GM21390 (cell line): ENCODE measurements around the gene PSMB3.

Experiments
- ATAC-seq: cut with Tn5 transposase; IDR thresholded peaks from one replicate; pipeline ENCODE4 v1.9.1; 2021; ENCODE audit not compliant: unreplicated experiment

The PSMB3 gene

DNA sequence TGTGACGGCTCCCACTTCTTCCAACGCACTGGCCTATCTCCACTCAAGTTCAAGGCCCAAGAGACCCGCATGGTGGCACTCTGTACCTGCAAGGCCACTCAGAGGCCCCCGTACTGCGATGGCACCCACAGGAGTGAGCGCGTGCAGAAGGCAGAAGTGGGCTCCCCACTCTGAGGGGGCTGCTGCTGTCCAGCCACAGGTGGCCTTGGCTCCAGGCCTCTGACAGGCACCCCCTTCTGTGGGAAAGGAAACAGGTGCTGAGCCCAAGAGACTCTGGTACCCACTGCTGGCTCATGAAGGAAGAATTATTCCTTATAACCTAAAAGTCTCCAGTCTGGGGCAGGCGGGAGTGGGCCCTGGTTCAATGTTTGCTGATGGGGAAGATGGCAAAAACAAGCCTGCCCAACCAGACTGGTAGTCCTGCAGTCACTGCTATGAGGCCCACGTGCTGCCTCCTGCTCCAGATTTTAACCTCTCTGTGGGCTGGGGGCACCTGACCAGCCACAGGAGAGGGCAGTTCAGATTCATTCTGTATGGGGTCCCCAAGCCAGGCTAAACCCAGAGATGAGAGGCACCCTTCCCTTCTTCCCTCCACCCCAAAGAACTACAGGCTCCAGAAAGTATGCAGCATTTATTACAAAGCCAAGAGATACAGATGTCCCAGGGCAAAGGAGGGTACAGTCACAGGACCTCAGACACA, 19.1 kb upstream of the PSMB3 start:
- ATAC-seq: no peak

DNA sequence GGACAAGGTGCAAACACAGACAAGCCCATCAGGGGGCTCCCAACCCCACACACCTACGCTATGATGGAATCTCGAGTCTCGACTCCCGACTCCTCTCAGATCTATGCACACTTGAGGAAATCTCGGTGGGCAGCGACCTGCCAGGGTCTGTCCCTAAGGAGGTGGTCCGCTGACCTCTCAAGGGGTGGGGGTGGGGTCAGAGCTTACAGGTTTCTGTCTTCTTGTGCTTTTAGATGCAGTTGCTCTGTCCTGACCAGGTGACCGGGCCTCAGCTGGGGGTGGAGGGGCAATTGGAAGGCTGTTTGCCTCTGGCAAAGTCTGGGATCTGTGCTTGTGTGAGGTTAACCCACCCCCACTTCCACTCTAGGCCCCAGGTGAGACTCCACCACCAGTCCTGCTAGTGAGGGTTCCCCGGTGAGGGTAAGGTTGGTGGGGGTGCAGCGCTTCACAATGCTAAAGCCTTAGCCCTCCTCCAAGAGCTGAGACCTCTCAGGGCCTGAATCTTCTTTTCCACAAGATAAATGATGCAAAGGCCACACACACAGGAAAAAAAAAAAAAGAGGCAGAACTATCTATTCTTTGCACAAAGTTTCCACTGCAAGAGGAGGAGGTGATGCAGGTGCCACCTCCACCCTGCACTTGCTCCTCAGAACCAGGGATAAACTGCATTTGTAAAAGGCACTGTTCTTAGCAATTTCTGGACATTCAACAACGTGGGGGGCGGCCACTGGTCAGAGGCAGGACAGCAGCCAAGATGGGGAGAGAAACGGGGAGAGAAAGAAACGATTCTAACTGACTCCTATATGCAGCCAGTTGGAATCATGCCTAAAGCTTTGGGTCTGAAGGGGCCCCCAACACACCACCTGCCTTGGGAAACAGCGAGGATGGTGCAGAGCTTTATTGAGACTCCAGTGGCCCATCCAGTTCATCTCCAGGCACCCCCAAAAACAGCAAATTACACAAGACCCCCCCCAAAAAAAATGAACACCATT, 18.3 kb upstream of the PSMB3 start:
- no peak for ATAC-seq

DNA sequence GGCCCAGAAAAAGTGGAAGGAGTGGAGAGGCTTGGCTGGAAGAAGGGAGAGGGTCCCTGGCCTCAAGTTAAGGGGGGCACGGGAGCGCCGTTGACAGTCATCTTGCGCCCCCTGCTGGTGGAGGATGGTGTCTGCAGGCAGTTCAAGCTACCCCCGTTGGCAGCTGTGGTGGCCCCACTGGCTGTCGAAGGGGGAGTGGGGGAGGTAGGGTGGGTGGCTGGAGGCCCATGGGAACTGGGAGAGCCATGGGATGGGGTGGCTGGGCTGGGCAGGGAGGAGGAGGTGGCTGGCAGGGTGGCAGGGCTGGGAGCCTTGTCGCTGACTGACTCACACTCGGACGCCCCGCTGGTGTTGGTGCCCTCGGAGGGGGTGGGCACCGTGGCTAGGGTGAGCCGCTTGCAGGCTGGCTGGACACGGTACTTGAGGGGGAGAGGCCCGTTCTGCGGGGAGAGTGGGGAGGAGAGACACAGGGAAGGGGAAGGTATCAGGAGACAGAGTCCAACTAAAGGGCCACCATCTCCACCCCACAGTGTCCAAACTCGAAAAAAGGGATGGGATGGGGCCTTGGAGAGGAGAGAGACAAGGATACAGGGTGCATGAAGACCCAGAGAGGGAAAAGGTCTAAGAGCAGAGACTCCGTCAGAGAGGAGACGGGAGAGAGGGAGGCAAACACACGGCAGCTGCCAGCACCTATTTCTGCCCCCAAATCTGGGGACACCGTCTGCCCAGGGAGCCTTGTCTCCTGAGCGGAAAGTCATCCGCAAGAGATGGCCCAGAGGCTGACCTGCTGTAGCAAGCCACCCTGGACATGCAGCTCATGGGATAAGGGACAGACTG, 17.2 kb upstream of the PSMB3 start:
- no peak for ATAC-seq

DNA sequence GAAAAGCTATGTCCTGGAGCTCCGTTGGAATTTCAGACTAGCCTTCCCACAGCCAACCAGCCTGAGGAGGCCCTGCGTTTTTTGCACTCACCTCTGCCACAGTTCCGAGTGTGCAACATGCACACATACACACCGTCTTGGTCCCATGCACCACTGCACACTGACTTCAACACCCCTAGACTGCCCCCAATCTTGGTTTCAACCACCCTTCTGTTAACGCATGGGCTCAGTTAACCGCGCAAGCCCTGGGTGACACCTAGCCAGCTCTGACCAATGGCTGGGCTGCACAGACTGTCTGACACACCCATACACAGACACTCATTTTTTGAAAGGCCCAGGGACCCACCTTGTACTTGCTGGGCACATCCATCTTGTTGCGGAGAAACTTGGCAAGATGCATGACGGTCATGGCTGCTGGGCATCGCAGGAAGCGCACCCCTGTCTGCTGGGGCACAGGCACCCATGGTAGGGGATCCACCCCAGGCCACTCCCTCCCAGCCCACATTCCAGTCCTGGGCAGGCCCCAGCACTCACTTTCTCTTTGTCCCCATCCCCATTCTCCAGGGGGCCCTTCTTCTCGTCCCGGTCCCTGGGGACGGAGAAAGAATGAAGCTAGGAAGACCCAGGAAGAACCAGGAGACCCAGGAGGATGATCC, 14.4 kb upstream of the PSMB3 start:
- no peak for ATAC-seq

DNA sequence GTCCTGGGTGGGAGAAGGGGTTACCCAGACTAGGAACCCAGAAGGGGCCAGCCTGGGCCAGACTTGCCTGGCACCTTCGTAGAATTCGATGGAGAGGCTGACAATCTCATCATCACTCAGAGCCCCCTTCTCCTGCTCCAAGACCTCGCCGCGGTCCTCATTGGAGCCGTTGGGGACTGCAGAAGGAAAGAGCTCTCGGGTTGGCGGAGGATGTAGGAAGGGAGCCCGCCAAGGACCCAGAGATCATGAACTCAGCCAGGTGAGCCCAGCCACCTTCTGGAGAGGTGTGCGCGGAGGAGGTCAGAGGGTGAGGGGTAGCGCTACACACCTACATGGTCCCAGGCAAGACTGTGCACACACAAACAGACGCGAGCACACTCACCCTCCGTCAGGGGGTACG, 13.9 kb upstream of the PSMB3 start:
- ATAC-seq: no peak

DNA sequence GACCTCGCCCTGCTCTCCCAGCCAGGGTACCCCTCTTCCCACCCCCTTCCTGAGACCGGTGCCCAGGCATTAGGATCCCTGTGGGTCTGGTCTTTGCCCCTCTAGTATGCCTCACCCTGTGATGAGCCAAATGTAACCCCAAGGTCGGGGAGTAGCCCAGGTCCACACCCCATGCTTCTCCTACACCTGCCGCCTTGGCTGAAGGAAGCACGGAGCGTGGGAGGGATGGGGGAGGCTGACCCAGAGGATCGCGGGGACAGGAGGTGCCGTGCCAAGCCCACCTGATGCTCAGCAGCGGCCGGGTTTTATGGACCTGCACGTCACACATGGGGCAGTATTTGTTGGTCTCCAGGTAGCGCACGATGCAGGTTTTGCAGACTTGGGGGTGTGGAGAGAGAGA, 13.2 kb upstream of the PSMB3 start:
- no peak for ATAC-seq

DNA sequence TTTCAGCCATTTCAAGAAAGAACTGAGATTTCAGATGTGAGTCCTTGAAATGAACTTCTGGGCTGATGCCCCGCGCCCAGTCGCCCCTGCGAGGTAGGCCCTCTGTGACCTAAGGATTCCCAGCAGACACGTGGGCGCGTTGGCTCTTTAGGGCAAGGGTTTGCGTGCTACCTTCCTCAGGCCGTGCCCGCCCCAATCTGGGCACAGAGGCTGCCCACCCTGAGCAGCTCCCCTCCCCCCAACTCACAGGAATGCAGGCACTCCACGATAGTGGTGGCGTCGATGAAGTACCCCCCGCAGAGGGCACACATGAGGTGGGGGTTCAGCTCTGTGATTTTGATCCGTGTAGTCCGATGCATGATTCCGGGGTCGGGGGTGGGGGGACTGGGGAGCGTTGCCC, 12.5 kb upstream of the PSMB3 start:
- ATAC-seq: no peak

DNA sequence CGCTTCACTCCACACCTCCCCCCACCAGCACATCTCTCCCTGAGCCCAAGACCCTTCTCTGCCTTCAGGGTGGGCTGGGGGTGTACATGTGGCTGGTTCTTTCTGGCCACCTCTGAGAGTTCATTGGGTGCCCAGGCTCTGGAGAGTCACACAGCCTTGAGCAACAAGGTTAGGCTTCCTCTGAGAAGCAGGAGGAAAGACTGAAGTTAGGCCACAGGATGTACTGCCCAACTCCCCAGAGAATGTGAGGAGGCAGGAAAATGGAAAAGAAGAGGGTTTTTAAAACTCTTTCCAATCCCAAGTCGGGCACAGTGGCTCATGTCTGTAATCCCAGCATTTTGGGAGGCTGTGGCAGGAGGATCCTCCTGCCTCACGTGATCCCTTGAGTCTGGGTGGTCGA, 11.7 kb upstream of the PSMB3 start:
- ATAC-seq: no peak

DNA sequence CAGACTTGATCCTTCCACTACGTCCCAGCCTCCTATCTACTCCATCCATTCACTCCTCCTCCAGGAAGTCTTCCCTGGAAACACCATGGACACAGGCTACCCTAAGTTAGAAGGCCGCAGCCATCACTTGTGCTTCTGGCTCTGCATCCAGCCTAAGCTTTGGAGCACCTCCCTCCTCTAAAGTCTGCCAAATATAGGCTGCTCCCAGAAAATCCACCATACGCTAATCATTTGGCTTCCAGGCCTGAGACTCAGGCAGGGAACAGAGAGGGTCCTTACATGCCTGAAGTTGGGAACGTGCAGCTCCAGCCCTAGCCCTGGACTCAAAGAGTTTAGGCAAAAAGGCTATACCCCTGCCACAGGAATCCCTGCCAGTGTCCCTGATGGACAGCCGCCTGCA, 11.1 kb upstream of the PSMB3 start:
- ATAC-seq: no peak

DNA sequence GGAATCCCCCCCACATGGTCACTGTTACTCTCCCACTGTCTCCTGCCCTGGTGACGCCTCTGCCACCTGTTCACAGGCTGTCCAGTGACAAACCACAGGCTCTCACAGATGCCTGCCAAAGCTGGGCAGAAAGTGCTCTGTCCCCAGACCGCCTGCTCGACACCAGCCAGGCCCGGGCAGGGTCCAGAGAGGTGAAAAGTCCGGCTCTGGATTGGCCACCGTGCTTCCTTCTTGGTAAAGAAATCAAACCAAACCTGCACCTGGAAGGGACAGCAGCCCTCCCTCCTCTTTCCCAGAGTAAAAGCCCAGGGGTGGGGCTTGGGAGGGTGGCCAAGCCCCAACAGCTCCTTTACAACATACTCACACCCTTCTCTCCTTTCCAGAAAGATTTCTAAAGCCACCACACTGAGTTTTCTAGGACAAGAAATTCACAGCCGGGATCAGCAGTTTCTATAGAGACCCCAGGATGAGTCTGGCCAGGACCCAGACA, 10.6 kb upstream of the PSMB3 start:
- ATAC-seq: no peak

DNA sequence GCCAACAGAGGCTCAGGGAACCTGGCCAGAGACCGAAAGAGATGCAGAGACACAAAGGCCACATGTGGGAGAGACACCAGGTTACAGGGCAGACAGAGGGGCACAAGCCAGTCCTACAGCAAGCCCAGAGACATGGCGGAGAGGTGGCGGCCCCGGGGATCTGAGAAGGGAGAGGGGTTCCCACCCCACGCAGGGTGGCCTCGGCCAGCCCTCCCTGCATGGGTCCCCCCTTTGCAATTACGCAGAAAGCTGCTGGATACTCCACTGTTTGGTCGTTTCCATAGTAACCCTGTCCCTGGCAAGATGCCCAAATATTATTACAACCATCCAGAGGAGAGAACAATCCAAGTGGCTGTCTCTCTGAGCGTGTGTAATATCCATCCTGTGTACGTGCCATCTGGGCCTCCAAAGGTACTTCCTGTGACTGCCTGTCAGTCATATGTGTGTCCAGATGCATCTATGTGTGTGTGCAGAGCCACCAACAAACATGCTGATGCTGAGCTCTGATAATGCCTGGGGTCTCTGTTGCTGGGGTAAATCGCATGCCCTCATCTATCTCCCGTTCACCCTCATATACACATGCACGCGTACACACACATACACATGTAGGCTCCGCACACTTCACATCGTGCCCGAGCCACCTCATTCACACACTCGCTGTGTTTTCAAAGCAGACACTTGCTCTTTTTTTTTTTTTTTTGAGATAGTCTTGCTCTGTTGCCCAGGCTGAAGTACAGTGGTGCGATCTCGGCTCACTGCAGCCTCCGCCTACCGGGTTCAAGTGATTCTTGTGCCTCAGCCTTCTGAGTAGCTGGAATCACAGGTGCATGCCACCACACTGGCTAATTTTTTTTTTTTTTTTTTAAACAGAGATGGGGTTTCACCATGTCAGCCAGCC, 9.9 kb upstream of the PSMB3 start:
- ATAC-seq: no peak

DNA sequence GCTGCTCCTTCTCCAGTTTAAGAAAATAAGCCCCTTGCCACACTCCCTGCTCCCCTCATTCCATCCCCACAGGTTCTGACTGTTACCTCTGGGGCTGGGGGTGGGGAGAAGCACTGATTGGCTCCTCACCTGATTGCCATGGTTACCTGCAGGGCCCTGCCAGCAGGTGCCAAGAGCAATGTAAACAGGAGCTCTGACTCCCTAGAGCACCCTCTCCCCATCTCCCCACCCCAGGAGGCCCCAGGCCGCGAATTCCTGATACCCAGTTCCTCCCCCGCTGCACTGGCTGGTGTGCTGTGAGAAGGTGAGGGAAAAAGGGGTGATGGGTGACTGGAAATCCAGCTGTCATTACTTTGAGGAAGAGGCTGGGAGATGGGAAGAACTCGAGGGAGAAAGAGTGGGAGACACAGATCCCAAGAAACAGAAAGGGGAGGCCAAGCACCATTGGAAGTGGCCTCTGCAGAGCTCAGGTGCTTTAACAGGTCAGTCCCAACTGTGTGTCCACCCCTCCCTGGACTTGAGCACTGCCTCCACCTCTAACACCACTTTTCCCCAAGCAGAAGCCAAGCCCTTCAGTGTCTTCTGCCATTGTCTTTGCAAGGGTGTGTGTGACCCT, 8.9 kb upstream of the PSMB3 start:
- ATAC-seq: no peak

DNA sequence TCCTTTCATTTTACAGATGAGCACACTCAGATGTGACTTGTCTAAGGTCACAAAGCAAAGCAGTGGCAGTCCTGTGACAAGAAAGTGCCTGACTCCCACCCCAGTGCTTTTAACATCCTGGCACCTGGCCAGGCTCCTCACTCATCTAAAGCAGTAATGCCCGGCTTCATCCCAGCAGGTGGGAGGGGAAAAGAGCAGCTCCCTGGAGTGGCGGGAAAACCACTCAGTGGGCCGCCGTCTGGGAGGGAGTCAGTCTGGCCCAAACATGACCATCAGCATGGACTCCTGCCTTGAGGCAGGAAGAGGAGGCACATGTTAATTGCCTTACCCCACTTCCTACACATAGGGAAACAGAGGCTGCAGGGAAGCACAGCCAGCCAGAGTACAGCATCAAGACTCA, 7.0 kb upstream of the PSMB3 start:
- ATAC-seq: no peak

DNA sequence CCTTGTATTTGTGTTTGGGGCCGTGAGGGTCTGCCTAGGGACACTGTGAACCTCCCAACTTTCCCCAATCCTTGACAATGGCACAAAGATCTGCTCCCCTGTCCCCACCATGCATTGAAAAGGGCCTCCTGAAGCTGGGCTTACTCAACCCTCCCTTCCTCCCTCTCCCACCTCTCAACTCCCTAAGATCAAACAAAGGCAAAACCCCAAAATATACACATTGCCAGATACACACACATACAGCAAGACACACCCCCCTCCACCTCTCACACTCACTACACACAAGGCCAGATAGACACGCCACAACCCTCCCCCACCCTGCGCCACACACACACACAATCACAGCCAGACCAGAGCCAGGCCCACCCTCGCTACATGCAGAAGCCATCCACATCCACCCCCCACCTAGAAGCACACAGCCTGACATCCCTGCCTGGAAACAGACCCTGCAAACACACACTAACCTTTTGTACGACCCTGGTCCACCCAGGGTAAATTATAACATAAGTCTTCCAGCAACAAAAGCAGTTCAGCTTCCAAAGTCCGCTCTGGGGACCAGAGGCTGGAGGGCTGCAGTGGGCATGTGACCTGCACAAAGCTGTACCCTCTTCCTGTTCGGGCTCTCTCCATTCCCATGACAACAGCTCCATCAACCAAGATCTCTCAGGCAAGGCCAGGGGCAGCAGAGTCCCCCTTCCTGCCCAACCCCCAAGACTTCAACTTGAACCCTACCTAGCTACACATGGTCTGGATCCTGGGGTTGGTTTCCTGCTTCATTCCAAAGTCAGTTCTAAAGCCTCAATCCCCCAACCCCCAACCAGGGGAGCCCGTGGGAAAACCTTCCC, 6.3 kb upstream of the PSMB3 start:
- no peak for ATAC-seq

DNA sequence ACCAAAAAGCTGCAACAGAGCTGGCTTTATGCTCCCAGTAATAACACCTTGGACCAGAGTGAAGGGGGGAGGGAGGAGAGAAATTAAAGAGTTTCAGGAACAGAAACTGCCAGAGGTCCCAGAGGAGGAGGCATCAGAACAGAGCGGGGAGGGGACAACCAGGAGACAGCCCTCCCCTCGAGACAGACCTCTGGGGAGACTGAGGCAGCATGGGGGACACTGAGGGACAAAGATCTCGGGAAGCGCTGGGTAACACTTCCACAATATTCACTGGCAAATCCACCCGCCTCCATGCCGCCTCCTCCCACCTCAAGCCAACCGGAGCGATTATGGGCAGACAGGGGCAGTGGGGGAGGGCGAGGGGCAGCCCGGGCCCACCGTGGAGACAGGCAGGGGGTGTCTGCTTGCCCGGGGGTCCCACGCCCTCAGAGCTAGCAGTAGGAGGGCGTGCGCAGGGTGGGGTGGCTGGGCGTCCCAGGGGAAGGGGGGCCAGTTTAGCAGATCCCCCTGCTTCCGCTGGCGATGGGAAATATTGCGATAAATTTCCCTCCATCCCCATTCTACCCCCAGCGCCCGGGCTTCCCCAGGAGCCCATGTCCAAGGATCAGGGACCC, 5.6 kb upstream of the PSMB3 start:
- ATAC-seq: no peak

DNA sequence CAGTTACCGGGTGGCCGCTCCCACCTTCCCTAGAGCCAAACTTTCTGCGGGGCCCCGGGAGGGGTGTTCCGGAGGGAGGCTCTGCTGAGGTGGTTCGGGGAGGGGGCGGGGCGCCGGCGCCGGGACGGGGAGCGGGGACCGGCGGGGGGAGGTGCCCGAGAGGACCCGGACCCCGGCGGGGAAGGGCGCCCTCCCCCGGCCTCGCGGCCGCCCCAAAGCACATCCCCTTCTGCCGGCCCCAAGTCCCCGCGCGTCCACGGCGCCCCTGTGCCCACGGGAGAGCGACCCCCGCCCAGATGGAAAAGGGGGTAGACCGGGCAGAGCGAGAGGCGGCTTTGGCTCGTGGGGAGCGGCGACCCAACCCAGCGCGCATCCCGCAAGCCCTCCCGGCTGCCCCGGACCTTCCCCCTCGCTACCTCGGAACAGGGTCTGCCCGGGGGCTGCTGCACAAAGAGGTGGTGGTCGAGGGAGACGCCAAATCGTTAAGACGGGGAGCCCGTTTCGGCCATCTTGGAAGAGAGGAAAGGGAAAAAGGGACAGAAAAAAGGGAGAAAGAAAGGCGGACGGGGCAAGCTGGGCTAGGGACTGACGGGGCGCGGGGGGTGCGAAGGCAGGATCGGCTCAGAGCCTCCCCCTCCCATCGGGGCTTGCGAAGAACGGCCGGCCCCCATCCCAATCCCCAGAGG, 4.9 kb upstream of the PSMB3 start:
- no peak for ATAC-seq

DNA sequence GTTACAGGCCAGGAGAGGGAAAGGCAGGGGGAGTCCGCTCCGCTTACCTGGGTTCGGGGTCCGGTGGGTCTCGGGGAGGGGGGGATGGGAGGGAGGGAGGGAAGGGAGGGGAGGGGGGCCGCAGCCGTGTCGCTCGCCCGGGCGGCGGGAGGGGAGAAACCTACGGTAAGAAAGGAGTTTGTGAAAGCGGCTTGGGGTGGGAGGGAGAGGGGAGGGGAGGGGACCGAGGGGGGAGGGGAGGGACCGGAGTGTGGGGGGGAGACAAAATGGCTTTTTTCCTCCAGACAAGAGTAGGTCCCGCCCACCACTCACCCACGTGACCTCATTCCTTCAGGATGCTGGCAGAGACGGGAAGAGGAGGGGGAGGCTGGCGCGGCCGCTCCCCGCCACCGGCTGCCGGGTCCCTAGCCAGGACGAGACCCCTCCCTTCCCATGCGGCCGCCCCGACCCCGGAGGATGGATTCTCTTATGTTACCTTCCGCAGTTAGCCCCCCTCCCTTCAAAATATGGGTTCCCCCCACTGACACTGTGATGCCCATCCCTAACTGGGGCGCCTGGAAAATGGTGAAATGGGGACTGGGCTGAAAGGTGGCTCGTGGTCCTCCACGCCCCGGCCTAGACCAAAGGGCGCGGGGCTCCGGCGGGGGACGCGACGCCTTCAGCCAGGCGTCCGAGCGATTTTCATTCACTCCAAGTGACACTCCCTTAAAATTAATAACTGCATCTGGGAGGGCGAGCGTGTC, 4.2 kb upstream of the PSMB3 start, which contains the start of gene PCGF2:
TSS of gene PCGF2 (minus strand) at position 188 of the 743 bp plus-strand sequence. CDS start 7,934 bp downstream, outside the sequence.
- no peak for ATAC-seq
